Measurements from ENCODE around the gene RPUSD2.

RPUSD2 gene

GRCh38 chr15:40582726-40583246, 13.7 kb downstream of the RPUSD2 start:
- Histone ChIP-seq H3K4me3 (ENCODE audit: low read depth, low read length, poor library complexity, severe bottlenecking) (no peak overlapping the region), H3K79me2 (ENCODE audit: insufficient read depth, low read length) (no peaks in the 10 kb centered on the region), H2AFZ (ENCODE audit: low read length) (no peak overlapping the region), H3K27ac (ENCODE audit: low read depth, low read length, poor library complexity, severe bottlenecking) (no peak overlapping the region), H3K4me1 (ENCODE audit: insufficient read depth, low read length, severe bottlenecking) (no peaks in the 10 kb centered on the region), H3K9ac (ENCODE audit: low read length) (no peak overlapping the region), H4K20me1 (ENCODE audit: insufficient read depth, low read length) (no peaks in the 10 kb centered on the region), H3K9me3 (ENCODE audit: low read length) (0 out of 2 replicates have a peak, but pooled peaks cover 2% of the 10 kb centered on the region), H3K9me2 (ENCODE audit: low read depth, low read length) (no peaks in the 10 kb centered on the region), H3K4me2 (ENCODE audit: low read length) (no peak overlapping the region), H3K27me3 (ENCODE audit: insufficient read depth, low read length) (no peaks in the 10 kb centered on the region), H3F3A (ENCODE audit: insufficient read depth, low read length) (no peaks in the 10 kb centered on the region), H3K36me3 (ENCODE audit: insufficient read depth, low read length) (no peaks in the 10 kb centered on the region)
- TF ChIP-seq EZH2 (IDR thresholded peaks at IDR 0.05; ENCODE audit: borderline replicate concordance, low read length) = no peak
- no peak for TF ChIP-seq CTCF (IDR thresholded peaks at IDR 0.05; ENCODE audit: low read length)

- H2AFZ ChIP-seq (ENCODE audit: low read length) = no peak overlapping the region
- TF ChIP-seq EZH2 (IDR thresholded peaks at IDR 0.05; ENCODE audit: borderline replicate concordance, low read length) (no peak), CTCF (IDR thresholded peaks at IDR 0.05; ENCODE audit: low read length) (no peak)
- no peak overlapping the region for H3K9ac ChIP-seq (ENCODE audit: low read length)
- no peaks in the 10 kb centered on the region for H3K27me3 ChIP-seq (ENCODE audit: insufficient read depth, low read length)
- no peak overlapping the region for H3K27ac ChIP-seq (ENCODE audit: low read depth, low read length, poor library complexity, severe bottlenecking)
- H3K79me2 ChIP-seq (ENCODE audit: insufficient read depth, low read length) = no peaks in the 10 kb centered on the region
- no peaks in the 10 kb centered on the region for H3F3A ChIP-seq (ENCODE audit: insufficient read depth, low read length)
- H3K9me3 ChIP-seq (ENCODE audit: low read length) = 0 out of 2 replicates have a peak, but pooled peaks cover 2% of the 10 kb centered on the region
- H3K36me3 ChIP-seq (ENCODE audit: insufficient read depth, low read length) = no peaks in the 10 kb centered on the region
- H4K20me1 ChIP-seq (ENCODE audit: insufficient read depth, low read length) = no peaks in the 10 kb centered on the region
- H3K4me1 ChIP-seq (ENCODE audit: insufficient read depth, low read length, severe bottlenecking) = no peaks in the 10 kb centered on the region
- no peak overlapping the region for H3K4me3 ChIP-seq (ENCODE audit: low read depth, low read length, poor library complexity, severe bottlenecking)
- no peak overlapping the region for H3K4me2 ChIP-seq (ENCODE audit: low read length)
- H3K9me2 ChIP-seq (ENCODE audit: low read depth, low read length) = no peaks in the 10 kb centered on the region
Measured at GRCh38 chr15:40584191-40584590, 15.1 kb downstream of the RPUSD2 start.

GRCh38 chr15:40590667-40591050, 21.6 kb downstream of the RPUSD2 start:
- Histone ChIP-seq H3K4me2 (ENCODE audit: low read length) (peak overlapping the region; percentile 76), H3K27ac (ENCODE audit: low read depth, low read length, poor library complexity, severe bottlenecking) (peak overlapping the region; percentile 26), H3K27me3 (ENCODE audit: insufficient read depth, low read length) (no peaks in the 10 kb centered on the region), H2AFZ (ENCODE audit: low read length) (peak overlapping the region; percentile 72; the same call in 1 of the 2 replicates), H3K79me2 (ENCODE audit: insufficient read depth, low read length) (peaks cover 11% of the 10 kb centered on the region), H3K9me2 (ENCODE audit: low read depth, low read length) (no peaks in the 10 kb centered on the region), H3F3A (ENCODE audit: insufficient read depth, low read length) (peaks cover 10% of the 10 kb centered on the region), H3K4me3 (ENCODE audit: low read depth, low read length, poor library complexity, severe bottlenecking) (peak overlapping the region; percentile 62), H3K9ac (ENCODE audit: low read length) (peak overlapping the region; percentile 43; the same call in 1 of the 2 replicates), H3K36me3 (ENCODE audit: insufficient read depth, low read length) (no peaks in the 10 kb centered on the region), H3K9me3 (ENCODE audit: low read length) (no peaks in the 10 kb centered on the region), H4K20me1 (ENCODE audit: insufficient read depth, low read length) (no peaks in the 10 kb centered on the region), H3K4me1 (ENCODE audit: insufficient read depth, low read length, severe bottlenecking) (peaks cover 34% of the 10 kb centered on the region)
- TF ChIP-seq EZH2 (IDR thresholded peaks at IDR 0.05; ENCODE audit: borderline replicate concordance, low read length) (no peak), CTCF (IDR thresholded peaks at IDR 0.05; ENCODE audit: low read length) (no peak)

All from OCI-LY1 (cell line).